CD4-positive, alpha-beta T cell (primary cell): ENCODE data around the gene COX4I2. TPM values are rescaled to one million over a fixed set of nuclear protein-coding genes. Genes with fewer than 3 reads are reported as not detected.

ENCODE experiments used
- ATAC-seq: fragments of 200-7000 bp; cut with Tn5 transposase; one replicate; pipeline ENCODE4 v1.10.0; 2022; ENCODE audit warnings: mild to moderate bottlenecking; ENCODE audit not compliant: poor library complexity
- CTCF ChIA-PET: fragments of 350-600 bp; sonication (Branson Sonifier 250); formaldehyde crosslinking; loops from one replicate; lab custom pipeline; 2021; ENCODE audit warnings: antibody characterized with exemption, inconsistent platforms; lab: Charles Lee
- POLR2A ChIA-PET: fragments of 350-600 bp; sonication (Branson Sonifier 250); formaldehyde crosslinking; loops from one replicate; lab custom pipeline; 2021; ENCODE audit warnings: antibody characterized with exemption, inconsistent platforms; lab: Charles Lee
- DNase-seq, 14 experiments: peaks; one replicate each; pipeline ENCODE4 v3.0.0-alpha.2; 2013 to 2020; ENCODE audit warnings: mixed read lengths in 2 of 14
- H3K27ac ChIP-seq, 2 donors: one replicate each; pipeline versions ENCODE4 v1.5.1 to v1.7.0; 2013; ENCODE audit warnings: low read length in 2 of 2, low read depth in 1 of 2, mild to moderate bottlenecking in 1 of 2
- H3K27me3 ChIP-seq, 2 experiments: 1 replicate in 1 of 2; 2 replicates in 1 of 2; pipeline versions ENCODE4 v1.6.1 to v1.7.0; 2013; ENCODE audit warnings: low read length in 2 of 2, control low read depth in 1 of 2, mild to moderate bottlenecking in 1 of 2, moderate library complexity in 1 of 2; ENCODE audit not compliant: insufficient read depth in 2 of 2, control insufficient read depth in 1 of 2
- H3K36me3 ChIP-seq: one replicate; pipeline ENCODE4 v1.6.1; 2013; ENCODE audit warnings: low read length, control low read depth; ENCODE audit not compliant: insufficient read depth
- H3K4me1 ChIP-seq: one replicate; pipeline ENCODE4 v1.6.1; 2013; ENCODE audit warnings: low read length, control low read depth; ENCODE audit not compliant: insufficient read depth
- H3K4me3 ChIP-seq: one replicate; pipeline ENCODE4 v1.5.1; 2013; ENCODE audit warnings: mild to moderate bottlenecking, low read length, moderate library complexity
- H3K9me3 ChIP-seq, 2 experiments: 1 replicate in 1 of 2; 2 replicates in 1 of 2; pipeline versions ENCODE4 v1.6.1 to v1.7.0; 2013; ENCODE audit warnings: low read length in 2 of 2, mild to moderate bottlenecking in 2 of 2, control low read depth in 1 of 2, moderate library complexity in 1 of 2; ENCODE audit not compliant: control insufficient read depth in 1 of 2, insufficient read depth in 1 of 2
- H3K27ac Mint-ChIP-seq: one replicate; pipeline ENCODE4 v1.8.0; 2020; ENCODE audit warnings: mixed read lengths
- H3K27me3 Mint-ChIP-seq: one replicate; pipeline ENCODE4 v1.8.0; 2021; ENCODE audit warnings: mixed read lengths
- H3K36me3 Mint-ChIP-seq: one replicate; pipeline ENCODE4 v1.8.0; 2021; ENCODE audit warnings: low read depth, mixed read lengths
- H3K4me1 Mint-ChIP-seq: one replicate; pipeline ENCODE4 v1.8.0; 2021; ENCODE audit warnings: low read depth, mixed read lengths
- H3K4me3 Mint-ChIP-seq: one replicate; pipeline ENCODE4 v1.8.0; 2020; ENCODE audit warnings: mild to moderate bottlenecking, mixed read lengths
- H3K9me3 Mint-ChIP-seq: one replicate; pipeline ENCODE4 v1.8.0; 2020; ENCODE audit warnings: mixed read lengths
- intact Hi-C, 2 experiments: fragments of 100-400 bp; cut with DNase I in 1 of 2; cut with micrococcal nuclease in 1 of 2; formaldehyde crosslinking; loops; one replicate each; pipeline versions ENCODE4 v1.15.1 to v1.9.0; 2023 to 2025; cut with DNase I, micrococcal nuclease
- microRNA-seq: library from miRNA; unstranded; fragments of <30 nt; microRNA quantifications from one replicate; pipeline ENCODE4 v1.2.0, GENCODE V29; 2021; ENCODE audit warnings: borderline microRNAs expressed, borderline replicate concordance
- total RNA-seq, 174 experiments: library from RNA in 2 of 174; stranded (reverse) in 2 of 174; gene quantifications; one replicate each; pipeline ENCODE4 v1.2.3 and lab custom pipeline; 2021 to 2026
- TF ChIP-seq, protein P1 (sequence below): fragments of 200-600 bp; IDR thresholded peaks from one replicate; pipeline ENCODE4 v1.8.0; 2022; ENCODE audit warnings: antibody characterized with exemption, mild to moderate bottlenecking

The COX4I2 gene
- total RNA-seq, 2 experiments from 2014 or later: not detected

DNA sequence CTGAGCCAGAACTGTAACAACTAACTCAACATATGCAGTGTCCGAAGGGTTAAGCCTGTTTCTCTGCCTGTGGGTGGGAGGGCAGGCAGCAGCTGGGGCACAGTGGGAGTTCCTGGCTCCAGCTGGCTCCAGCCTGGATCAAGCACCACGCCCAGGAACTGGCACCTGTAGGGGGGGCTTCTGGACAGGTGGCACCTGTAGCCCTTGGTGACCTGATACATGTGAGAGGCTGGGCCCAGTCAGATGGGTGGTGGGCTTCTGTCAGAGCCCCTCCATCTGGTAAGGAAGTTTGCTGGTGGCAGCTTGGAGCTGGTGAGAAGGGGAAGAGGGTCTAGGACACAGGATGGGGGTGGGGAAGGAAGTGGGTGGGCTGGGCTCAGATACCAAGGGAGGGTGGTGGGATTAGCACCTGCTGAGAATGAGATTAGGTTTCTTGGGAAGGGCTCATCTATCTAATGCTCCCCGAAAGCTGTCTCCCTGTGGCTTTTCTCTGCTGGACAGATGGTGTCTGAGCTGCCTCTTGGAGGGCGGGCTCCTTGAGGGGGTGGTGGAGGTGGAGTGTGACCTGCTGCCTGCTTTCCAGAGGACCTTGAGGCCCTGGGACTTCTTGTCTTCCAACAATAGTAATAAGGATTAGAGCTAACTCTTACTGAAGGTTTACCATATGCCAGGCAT, 56.4 kb downstream of the COX4I2 start:
- POLR2A ChIA-PET: interaction anchor here (1.3 kb wide), 1 partner anchor 33 kb away, joined by 3 read pairs; no protein-coding TSS in a partner anchor
- Mint-ChIP-seq H3K9me3 (no peaks in the 10 kb centered on the region), H3K36me3 (peaks cover 54% of the 10 kb centered on the region), H3K4me1 (peaks cover 47% of the 10 kb centered on the region), H3K27ac (peak overlapping the region; percentile 68), H3K27me3 (no peaks in the 10 kb centered on the region), H3K4me3 (no peak overlapping the region)
- H3K4me1 ChIP-seq: peaks cover 45% of the 10 kb centered on the region
- no peaks in the 10 kb centered on the region for H3K9me3 ChIP-seq
- CTCF ChIA-PET: interaction anchor here (1.4 to 2.1 kb wide), 2 partner anchors 29 to 32 kb away, joined by 7 to 8 read pairs; no protein-coding TSS in a partner anchor
- H3K36me3 ChIP-seq: peaks cover 28% of the 10 kb centered on the region
- no peaks in the 10 kb centered on the region for H3K27me3 ChIP-seq
- intact Hi-C loops: no loop called here
- DNase-seq: no peak
- peak overlapping the region in 1 of 2 donors; percentile 0 for H3K27ac ChIP-seq
- TF ChIP-seq, protein P1, sequence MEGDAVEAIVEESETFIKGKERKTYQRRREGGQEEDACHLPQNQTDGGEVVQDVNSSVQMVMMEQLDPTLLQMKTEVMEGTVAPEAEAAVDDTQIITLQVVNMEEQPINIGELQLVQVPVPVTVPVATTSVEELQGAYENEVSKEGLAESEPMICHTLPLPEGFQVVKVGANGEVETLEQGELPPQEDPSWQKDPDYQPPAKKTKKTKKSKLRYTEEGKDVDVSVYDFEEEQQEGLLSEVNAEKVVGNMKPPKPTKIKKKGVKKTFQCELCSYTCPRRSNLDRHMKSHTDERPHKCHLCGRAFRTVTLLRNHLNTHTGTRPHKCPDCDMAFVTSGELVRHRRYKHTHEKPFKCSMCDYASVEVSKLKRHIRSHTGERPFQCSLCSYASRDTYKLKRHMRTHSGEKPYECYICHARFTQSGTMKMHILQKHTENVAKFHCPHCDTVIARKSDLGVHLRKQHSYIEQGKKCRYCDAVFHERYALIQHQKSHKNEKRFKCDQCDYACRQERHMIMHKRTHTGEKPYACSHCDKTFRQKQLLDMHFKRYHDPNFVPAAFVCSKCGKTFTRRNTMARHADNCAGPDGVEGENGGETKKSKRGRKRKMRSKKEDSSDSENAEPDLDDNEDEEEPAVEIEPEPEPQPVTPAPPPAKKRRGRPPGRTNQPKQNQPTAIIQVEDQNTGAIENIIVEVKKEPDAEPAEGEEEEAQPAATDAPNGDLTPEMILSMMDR: no peak
- H3K4me3 ChIP-seq: no peak overlapping the region
- ATAC-seq: no peak

Small RNA genes lying within 50 kb of the gene (microRNA-seq; reads per million reads assigned to microRNA genes)
- gene MIR3193: not detected

Other genes with a start within 250 kb of the COX4I2 start
- not detected for gene DEFB119, start 247.3 kb upstream of the COX4I2 start, total RNA-seq
- not detected for gene DEFB121, start 231.7 kb upstream of the COX4I2 start, total RNA-seq
- not detected for gene DEFB123, start 197.3 kb upstream of the COX4I2 start, total RNA-seq
- not detected for gene DEFB124, start 162.8 kb upstream of the COX4I2 start, total RNA-seq
- gene REM1, start 162.6 kb upstream of the COX4I2 start, total RNA-seq: not detected
- 100 to 1,000 TPM in 1 of 2 experiments, 10 to 100 TPM in 1; 97.8 to 113 TPM for gene HM13, start 123.5 kb upstream of the COX4I2 start, total RNA-seq
- 10 to 100 TPM; 22.8 to 24.2 TPM for gene ID1, start 32.6 kb upstream of the COX4I2 start, total RNA-seq
- gene BCL2L1, start 85.0 kb downstream of the COX4I2 start, total RNA-seq: 10 to 100 TPM; 11.8 to 11.9 TPM
- under 1 TPM; 0.85 to 0.89 TPM for gene TPX2, start 101.4 kb downstream of the COX4I2 start, total RNA-seq
- gene MYLK2, start 181.4 kb downstream of the COX4I2 start, total RNA-seq: not detected
- not detected for gene FOXS1, start 207.7 kb downstream of the COX4I2 start, total RNA-seq
- gene DUSP15, start 232.6 kb downstream of the COX4I2 start, total RNA-seq: not detected
- gene TTLL9, start 232.7 kb downstream of the COX4I2 start, total RNA-seq: not detected